NCI-H1436 (cell line): ENCODE data around the gene ALOX5.
"Not testable (repeated sequence)": the region's sequence is repeated elsewhere in the genome, so short reads cannot be mapped to it uniquely, and the experiment has no call there.

ENCODE experiments used
- DNase-seq: peaks from one replicate; lab custom pipeline; 2025; lab: John Stamatoyannopoulos, UW

Gene ALOX5

GRCh38 chr10:45373576-45374349 is at the start of gene ALOX5:
Gene ALOX5 (plus strand): TSS chr10:45374216. CDS start chr10:45374280, 64 bp downstream.
- no peak for DNase-seq

GRCh38 chr10:45325116-45325515 is 48.9 kb upstream of the ALOX5 start:
- DNase-seq = no peak

- not testable (repeated sequence) for DNase-seq
These were observed 47.2 kb upstream of the ALOX5 start for GRCh38 chr10:45326864-45327263.

- not testable (repeated sequence) for DNase-seq
These were observed 42.2 kb upstream of the ALOX5 start for GRCh38 chr10:45331824-45332223.

GRCh38 chr10:45339894-45340293 is 34.1 kb upstream of the ALOX5 start:
- no peak for DNase-seq

GRCh38 chr10:45340420-45340819 is 33.6 kb upstream of the ALOX5 start:
- DNase-seq = not testable (repeated sequence)

- DNase-seq = not testable (repeated sequence)
These were observed 27.2 kb upstream of the ALOX5 start for GRCh38 chr10:45346652-45347335.

GRCh38 chr10:45347464-45347863 is 26.6 kb upstream of the ALOX5 start:
- not testable (repeated sequence) for DNase-seq

GRCh38 chr10:45348196-45348765 is 25.7 kb upstream of the ALOX5 start:
- DNase-seq = not testable (repeated sequence)

GRCh38 chr10:45353186-45353585 is 20.8 kb upstream of the ALOX5 start:
- no peak for DNase-seq

GRCh38 chr10:45354261-45354660 is 19.8 kb upstream of the ALOX5 start:
- DNase-seq = no peak

GRCh38 chr10:45355494-45355893 is 18.5 kb upstream of the ALOX5 start:
- no peak for DNase-seq

GRCh38 chr10:45358961-45359360 is 15.1 kb upstream of the ALOX5 start:
- not testable (repeated sequence) for DNase-seq

- DNase-seq = not testable (repeated sequence)
These were observed 11.8 kb upstream of the ALOX5 start for GRCh38 chr10:45361983-45362799.

- DNase-seq = not testable (repeated sequence)
These were observed 6.4 kb upstream of the ALOX5 start for GRCh38 chr10:45367643-45368042.

- no peak for DNase-seq
These were observed 5.8 kb upstream of the ALOX5 start for GRCh38 chr10:45368181-45368580.

GRCh38 chr10:45370202-45370955 is 3.6 kb upstream of the ALOX5 start:
- DNase-seq = no peak

GRCh38 chr10:45371560-45371959 is 2.5 kb upstream of the ALOX5 start:
- DNase-seq = no peak

- DNase-seq = no peak
These were observed 1.6 kb upstream of the ALOX5 start for GRCh38 chr10:45372251-45372951.

GRCh38 chr10:45373003-45373575 is 927 bp upstream of the ALOX5 start:
- DNase-seq = no peak
